ENCODE measurements around the gene METTL13.

METTL13 gene, protein sequence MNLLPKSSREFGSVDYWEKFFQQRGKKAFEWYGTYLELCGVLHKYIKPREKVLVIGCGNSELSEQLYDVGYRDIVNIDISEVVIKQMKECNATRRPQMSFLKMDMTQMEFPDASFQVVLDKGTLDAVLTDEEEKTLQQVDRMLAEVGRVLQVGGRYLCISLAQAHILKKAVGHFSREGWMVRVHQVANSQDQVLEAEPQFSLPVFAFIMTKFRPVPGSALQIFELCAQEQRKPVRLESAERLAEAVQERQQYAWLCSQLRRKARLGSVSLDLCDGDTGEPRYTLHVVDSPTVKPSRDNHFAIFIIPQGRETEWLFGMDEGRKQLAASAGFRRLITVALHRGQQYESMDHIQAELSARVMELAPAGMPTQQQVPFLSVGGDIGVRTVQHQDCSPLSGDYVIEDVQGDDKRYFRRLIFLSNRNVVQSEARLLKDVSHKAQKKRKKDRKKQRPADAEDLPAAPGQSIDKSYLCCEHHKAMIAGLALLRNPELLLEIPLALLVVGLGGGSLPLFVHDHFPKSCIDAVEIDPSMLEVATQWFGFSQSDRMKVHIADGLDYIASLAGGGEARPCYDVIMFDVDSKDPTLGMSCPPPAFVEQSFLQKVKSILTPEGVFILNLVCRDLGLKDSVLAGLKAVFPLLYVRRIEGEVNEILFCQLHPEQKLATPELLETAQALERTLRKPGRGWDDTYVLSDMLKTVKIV

DNA sequence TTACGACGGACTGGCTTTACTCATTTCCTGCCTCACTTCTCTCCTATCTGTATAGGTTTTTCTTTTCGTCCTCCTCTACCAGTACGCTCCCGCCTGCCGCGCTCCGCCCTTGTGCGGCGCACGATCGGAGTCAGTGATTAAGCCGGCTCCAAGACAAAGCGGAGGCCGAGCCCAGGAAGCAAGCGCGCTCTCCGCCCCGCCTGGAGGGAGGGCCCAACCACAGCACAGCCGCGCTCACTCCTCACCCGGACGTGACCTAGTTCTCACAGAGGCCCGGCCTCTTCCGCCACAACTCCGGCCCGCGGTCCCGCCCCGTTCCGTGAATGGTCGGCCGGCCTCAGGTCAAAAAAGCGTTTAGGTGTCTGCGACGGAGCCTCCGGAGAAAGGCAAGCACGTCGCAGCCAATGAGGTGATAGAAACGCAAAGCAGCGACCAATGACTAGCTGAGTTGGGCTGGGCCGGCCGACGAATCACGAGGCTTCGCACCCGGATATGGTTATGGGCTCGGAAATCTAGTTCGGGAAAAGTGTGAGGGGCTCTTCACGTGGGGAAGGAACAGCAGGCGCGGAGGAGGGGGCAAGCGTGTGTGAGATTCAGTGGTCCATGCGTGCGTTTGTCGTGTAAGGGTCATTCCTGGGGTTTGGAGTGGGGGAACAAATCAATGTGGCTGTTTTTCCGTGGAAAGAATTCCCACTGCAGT is at the start of gene METTL13:
Gene METTL13 (plus strand): TSS at position 485 of the 700 bp plus-strand sequence. CDS start 308 bp downstream, outside the sequence.
- peak; percentile 97 for DNase-seq

DNA sequence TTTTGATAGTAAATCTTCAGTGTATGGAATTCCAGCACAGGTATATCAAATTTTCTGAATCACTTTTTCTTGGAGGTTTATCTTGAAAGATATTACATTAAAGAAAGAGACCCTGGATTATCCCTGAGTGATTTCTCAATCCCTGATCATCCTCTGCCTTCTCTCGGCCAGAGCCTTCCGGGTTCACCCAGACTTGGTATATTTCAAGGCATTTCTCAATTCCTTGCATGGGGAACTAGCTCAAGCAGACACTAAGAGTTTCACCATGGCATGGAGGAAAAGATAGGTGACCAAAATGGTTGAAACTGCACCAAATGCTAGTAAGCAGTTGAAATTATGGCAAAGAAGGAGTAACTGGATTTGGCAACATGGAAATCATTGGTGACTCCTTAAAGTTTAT is 45.3 kb upstream of the METTL13 start:
- no peak for DNase-seq

DNA sequence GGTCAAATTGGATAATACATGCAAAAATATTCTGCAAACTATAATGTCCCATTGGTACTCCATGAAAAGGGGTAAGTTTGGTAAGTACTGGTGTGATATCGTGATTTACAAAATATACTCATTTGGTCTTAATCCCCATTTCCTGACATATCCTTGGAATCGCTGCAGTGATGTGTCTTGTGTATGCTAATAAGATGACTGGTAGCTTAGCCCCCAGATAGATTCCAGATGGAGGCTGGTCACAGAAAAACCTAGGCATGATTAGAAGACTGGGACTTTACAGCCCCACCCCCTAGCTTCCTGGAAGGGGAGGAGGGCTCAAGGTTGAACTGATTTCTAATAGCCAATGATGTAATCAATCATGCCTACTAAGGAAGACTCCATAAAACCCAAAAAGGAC is 42.5 kb upstream of the METTL13 start:
- DNase-seq: no peak

DNA sequence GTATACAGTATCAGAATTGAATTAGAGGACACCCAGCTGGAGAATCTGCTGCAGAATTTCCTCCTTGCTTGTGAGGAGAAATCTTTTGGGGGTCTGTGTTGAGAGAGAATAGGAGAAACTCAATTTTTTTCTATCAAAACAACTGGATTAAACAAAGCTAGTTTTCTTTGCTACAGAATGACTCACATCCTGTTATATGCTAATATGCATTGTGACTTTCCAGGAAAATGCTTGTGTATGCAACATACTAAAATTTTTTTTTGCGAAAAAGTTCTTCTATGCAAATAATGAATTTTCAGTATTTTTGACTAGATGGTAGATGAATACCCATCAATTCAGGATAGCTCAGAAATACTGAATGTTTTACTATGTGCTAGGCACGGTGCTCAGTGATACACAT is 41.8 kb upstream of the METTL13 start:
- DNase-seq: no peak

DNA sequence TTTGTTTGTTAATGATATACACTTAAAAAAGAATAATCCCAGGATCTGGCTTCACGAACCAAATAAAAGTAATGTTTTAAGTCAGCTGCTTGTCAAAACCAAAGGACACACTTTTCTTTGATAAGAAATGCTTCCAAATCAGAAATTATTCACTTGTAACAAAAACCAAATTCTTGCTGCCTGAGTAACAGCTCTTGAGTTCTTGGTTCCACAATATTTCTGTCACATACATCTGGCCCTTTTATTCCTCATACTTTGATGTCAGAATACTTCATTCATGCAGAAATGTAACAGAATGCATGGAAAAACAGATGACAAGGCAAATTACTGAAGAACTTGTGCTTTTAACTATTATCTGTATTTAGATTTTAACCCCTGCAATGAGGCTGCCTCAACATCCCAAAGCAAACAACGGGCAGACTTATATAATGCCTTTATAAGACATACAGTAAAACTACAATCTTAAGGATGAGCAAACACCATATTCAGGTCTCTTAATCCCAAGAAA is 41.0 kb upstream of the METTL13 start:
- no peak for DNase-seq

DNA sequence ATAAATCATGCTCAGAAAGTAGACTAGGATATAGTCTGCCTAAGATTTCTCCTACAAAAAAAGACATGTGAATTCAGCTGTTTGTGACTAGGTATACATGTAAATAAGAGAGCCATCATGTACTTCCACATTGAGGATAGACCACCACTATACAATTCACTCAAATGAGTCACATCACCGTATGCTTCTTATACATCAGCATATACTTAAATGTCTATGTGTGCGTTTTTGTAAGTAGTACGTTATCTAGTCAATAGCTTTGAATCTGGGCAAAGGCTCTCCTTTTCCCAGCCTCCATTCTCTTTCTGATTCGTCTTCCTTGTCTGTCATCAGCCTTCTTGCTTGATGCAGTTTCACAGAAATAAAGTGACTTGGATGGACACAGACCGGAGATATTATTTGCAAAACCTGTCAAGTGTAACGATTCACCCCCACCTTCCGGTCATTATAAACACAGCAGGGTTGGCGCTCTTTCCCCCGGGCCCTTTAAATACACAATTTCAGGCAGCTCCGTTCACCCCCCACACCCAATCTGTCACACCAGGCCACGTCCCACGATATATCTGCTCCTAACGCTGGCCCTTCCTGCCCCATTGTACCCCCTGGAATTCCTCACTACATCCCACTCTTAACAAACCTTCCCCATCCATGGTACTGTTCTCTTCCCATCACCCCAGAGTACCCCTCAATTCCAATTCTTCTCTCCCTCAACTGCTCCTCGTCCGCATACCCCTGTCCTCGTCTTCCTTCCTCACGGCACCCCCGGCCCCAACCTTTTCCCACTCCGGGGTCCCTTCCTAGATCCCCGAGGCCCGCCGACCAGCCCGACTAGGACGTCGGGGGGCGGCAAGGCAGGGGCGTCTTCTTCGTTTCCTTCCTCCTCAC is 40.2 kb upstream of the METTL13 start:
- DNase-seq: no peak

DNA sequence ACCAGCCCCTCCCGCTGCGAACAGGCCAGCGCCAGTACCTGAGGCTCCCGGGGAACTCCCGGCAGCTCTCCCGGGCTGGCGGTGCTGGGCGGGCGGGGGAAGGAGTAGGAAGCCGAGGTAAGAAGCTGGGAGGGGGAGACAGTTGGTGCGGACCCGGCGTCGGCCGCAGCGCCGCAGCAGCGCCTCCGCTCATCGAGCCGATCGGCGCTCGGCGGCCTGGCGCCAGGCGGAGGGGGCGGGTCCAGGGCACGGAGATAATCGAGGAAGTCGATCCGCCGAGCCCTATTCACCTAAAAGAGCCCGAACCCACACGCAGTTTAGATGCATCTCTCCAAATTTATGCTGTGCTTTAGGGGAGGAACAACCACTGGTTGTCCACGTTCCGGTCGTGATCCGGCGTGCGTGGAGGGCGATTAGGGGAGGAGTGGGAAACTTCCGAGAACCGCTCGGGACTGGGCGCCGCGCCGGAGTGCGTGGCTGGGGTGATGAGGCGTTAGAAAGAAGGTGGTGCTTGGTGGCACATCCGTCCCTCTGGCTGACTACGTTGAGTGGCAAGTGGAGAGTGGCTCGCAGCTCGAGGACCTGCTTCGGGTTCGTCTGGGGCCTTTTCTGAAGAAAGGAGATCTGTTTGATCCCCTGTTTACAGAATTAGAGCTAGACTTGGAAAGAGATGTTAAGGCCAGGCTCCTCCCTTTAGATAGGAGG is 39.4 kb upstream of the METTL13 start, which contains the start of gene VAMP4:
Gene VAMP4 (minus strand): TSS at position 194 of the 705 bp plus-strand sequence. CDS start 3,651 bp downstream, outside the sequence.
- no peak for DNase-seq

DNA sequence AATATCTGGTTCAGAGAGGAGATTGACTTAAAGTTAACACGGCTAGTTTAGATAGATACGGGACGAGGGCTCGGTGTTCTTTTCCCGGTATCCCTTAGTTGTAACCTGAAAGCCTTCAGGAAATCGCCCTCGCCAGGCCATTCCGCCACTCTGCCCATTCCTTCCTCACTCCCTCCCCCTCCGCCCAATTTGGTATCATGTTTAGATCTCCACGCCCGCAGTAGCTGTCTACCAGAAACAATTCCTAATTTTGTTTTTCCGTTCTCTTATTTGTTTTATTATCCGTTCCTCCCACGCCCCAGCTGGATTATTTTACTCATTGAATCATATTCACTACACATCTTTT is 38.9 kb upstream of the METTL13 start:
- DNase-seq: no peak

GRCh38 chr1:171743081-171743870 is 38.2 kb upstream of the METTL13 start:
- DNase-seq: no peak

DNA sequence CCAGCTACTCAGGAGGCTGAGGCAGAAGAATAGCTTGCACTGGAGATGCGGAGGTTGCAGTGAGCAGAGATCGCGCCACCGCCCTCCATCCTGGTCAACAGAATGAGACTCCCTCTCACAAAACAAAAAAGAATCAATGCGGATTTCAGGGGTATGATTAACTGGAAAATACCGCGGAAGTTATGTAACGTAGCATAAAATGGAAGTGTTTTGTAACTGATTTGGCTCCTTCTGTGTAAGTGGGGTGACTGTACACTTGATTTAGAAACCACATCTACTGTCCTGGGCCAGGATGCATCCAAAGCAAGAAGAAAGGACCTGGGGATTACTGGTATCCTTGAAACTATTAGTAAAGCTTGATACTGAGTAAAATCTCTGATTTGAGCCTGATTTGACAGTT is 36.5 kb upstream of the METTL13 start:
- no peak for DNase-seq

- DNase-seq: no peak
These were observed 32.8 kb upstream of the METTL13 start for GRCh38 chr1:171748651-171749050.

GRCh38 chr1:171751221-171751620 is 30.2 kb upstream of the METTL13 start:
- DNase-seq: no peak

DNA sequence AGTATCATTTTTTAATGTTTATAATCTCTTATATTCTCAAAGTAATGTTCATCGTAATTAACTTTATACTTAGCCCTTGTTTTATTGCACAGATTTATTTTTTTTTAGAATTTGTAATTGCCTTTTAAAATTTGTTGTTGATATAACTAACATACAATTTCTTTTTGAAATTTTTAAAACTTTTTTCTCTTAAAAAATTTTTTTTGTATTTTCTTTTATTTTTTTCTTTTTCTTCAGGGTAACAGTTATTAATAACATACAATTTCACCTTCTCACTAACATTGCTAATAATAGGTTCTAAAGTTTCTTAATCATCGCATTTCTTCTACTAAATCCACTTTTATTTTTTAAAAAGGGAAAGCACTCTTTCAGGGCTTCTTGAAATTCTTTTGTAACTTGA is 28.3 kb upstream of the METTL13 start:
- DNase-seq: no peak

GRCh38 chr1:171753685-171754352 is 27.6 kb upstream of the METTL13 start:
- no peak for DNase-seq

GRCh38 chr1:171754353-171754705 is 27.1 kb upstream of the METTL13 start:
- DNase-seq: no peak

DNA sequence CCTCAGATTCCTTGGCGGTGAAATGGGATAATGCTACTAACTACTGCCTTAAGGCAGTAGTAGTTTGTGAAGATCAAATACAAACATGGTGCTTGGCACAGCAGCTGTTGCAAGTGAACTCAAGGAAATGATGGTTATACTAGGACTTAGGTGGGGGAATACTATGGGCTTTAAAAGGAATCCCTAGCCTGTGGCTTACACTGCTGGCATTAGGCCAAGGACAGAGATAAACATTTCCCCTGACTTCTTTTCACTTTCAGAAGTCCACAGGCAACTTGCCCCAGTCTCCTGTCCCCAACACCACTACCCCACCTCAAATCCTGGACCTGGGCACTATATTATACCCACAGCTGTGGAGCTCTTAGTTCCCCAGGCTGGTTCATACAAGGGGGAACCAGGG is 26.5 kb upstream of the METTL13 start:
- no peak for DNase-seq

DNA sequence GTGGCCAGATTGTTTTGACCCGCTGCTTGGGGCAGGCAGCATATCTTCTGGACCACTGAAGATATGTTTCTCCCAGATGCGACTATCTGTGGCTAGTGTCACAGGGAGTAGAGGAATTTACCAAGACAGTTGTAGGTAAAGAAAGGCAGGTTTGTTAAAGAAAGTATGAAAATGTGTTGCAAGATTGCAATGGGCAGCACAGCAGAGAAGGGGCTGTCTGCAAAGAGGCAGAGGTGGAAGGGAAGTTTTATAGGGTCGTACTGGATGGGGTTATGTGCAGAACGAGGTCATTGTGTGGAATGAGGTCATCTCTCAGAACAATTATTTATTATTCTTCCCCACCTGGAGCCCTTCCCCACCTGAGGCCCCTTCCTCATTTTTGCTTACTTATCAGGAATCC is 24.6 kb upstream of the METTL13 start:
- DNase-seq: no peak

DNA sequence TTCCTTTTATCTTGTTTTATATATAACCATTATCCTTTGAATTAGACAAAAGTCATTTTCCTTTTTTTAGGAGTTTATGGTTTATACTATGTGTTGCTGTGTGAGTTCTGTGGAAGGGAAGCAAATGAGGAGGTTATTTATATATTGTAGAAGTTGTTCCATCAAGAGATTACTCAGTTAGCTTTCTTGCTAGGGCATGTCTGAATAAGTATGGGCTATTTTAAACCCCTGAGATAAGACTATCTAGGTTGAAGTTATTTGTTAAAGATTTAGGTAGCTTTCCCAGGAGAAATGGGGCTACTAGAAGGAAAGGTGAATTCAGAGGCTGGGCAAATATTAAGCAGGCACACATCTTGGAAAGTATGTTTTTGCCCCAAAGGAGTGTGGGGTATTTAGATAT is 23.4 kb upstream of the METTL13 start:
- DNase-seq: no peak

DNA sequence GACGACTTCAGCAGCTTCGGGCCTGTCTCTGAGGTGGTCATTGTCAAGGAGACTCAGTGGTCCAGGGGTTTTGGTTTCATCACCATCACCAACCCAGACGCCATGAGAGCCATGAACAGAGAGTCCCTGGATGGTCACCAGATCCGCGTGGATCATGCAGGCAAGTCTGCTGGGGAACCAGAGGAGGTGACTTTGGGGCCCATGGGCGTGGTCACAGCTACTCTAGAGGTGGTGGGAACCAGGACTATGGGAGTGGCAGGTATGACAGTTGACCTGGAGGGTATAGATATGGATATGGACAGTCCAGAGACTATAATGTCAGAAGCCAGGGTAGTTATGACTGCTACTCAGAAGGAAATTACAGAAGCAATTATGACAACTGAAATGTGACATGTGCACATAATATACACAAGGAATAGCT is 19.3 kb upstream of the METTL13 start:
- DNase-seq: no peak

DNA sequence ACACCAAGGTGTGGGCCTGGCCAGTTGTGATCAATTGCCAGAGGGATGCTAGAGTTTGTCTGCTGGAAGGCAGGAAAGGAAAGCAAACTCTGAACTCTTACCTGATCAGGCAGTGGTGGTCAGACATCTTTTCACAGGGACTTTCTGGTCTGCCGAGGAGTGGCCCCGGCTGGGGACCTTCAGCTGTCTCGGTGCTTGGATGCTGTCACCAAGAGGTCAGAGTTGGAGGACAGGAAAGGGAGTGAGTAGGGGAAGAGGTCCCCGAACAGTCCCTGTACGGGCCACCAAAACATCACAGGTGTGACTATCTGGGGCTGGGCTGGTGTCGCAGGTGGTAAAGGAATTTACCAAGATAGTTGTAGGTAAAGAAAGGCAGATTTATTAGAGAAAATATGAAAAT is 17.7 kb upstream of the METTL13 start:
- DNase-seq: no peak

DNA sequence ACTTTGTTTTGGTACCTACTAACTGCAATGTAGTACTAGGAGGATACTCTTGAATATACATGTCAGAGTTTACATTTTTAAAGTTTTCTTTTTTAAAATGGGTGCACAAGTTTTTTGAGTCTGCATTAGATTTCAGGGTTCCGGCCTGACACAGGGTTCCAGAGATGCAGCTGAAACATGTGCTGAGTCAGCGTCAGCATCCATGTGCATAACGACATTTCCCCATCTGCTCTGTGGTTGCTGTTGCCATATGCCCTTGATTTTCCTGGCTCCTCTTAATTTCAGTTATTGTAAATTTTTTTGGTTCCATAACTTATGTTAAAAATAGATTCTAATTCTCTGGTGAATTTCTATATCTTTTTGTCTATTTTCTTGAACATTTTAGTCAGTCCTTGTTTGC is 12.3 kb upstream of the METTL13 start:
- DNase-seq: no peak

Measured in NCI-H1436 treated with DMSO at 0.1 percent for 48 hours (cell line).